GM10248 (cell line): ENCODE data around the gene TAS1R1.

Source experiments
- CTCF ChIA-PET: fragments of 300-600 bp; sonication (Branson Sonifier 250); formaldehyde crosslinking; extraction: SDS; loops from one replicate; lab custom pipeline; 2021; ENCODE audit warnings: antibody characterized with exemption; lab: Yijun Ruan, JAX
- POLR2A ChIA-PET: fragments of 350-650 bp; sonication (Branson Sonifier 250); formaldehyde crosslinking; extraction: SDS; loops from one replicate; lab custom pipeline; 2020; ENCODE audit warnings: antibody characterized with exemption; lab: Yijun Ruan, JAX
- DNase-seq: peaks from one replicate; pipeline ENCODE4 v3.0.0; 2012; ENCODE audit errors: extremely low spot score
- TF ChIP-seq, protein P1 (sequence below): IDR thresholded peaks from 2 replicates; pipeline ENCODE4 v1.5.1; 2012; ENCODE audit warnings: mild to moderate bottlenecking, low read depth; ENCODE audit errors: extremely low read depth, missing control alignments, control extremely low read depth

The TAS1R1 gene

DNA sequence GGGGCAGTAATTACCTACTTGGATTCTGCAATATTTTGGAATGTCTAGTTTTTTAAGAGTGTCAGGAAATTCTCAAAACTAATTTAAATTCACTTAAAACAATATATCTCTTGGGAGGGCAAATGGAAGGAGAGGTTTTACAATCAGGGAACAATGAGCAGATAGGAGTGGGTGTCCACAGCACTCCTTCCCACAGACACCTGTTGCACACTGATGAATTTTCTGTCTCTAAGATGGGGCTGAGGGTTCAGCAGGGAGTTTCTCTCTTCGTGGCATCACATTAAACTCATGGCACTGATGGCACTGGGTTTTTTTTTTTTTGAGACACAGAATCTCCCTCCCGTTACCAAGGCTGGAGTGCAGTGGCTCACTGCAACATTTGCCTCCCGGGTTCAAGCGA is 63.9 kb downstream of the TAS1R1 start:
- ChIA-PET CTCF (interaction anchor here (1.0 kb wide), 1 partner anchor 15 kb away, joined by 3 read pairs; no protein-coding TSS in a partner anchor), POLR2A (no interaction called here)
- TF ChIP-seq, protein P1, sequence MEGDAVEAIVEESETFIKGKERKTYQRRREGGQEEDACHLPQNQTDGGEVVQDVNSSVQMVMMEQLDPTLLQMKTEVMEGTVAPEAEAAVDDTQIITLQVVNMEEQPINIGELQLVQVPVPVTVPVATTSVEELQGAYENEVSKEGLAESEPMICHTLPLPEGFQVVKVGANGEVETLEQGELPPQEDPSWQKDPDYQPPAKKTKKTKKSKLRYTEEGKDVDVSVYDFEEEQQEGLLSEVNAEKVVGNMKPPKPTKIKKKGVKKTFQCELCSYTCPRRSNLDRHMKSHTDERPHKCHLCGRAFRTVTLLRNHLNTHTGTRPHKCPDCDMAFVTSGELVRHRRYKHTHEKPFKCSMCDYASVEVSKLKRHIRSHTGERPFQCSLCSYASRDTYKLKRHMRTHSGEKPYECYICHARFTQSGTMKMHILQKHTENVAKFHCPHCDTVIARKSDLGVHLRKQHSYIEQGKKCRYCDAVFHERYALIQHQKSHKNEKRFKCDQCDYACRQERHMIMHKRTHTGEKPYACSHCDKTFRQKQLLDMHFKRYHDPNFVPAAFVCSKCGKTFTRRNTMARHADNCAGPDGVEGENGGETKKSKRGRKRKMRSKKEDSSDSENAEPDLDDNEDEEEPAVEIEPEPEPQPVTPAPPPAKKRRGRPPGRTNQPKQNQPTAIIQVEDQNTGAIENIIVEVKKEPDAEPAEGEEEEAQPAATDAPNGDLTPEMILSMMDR: no peak
- DNase-seq: no peak

DNA sequence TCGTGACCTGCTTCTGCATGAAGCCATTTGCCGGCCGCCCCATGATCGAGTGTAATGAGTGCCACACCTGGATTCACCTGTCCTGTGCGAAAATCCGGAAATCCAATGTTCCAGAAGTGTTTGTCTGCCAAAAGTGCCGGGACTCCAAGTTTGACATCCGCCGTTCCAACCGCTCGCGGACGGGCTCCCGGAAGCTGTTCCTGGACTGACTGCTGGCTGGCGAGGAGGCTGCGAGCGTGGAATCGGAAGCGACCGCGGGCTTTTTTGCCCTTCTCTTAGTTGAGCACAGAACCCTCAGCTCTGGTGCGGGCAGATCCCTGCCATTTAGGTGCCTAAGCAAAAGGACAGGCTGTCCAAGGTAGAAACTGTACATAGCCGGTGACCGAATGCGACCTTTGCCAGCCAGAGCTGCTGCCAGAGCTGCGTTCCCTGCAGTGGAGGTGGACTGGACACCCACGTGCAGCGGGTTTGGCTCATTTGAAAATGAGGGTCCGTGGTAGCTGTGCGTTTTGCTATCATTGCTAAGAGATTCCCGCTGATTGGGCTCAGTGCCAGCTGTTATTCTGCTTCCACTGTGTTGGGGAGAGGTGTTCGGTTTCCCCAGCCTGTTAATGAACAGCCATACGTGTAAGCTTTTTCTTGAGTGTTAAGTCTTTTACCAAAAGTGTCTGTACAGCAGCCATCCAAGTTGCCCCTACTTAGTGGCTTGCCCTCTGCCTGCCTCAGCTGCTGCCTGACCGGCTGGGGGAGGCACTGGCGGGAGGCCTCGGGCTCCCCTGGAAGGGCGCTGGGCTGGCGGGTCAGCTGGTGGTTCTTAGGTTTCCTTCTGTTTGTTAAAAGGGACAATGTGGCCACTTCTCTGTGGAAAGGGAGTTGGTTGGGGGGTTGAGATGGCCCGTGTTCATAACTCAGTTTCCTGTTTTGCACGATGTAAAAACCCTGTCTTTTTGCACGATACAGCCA is 66.6 kb downstream of the TAS1R1 start:
- ChIA-PET POLR2A (no interaction called here), CTCF (interaction anchor here (1.8 kb wide), 1 partner anchor 14 kb away, joined by 3 read pairs; no protein-coding TSS in a partner anchor)
- no peak for DNase-seq
- TF ChIP-seq, protein P1: no peak

DNA sequence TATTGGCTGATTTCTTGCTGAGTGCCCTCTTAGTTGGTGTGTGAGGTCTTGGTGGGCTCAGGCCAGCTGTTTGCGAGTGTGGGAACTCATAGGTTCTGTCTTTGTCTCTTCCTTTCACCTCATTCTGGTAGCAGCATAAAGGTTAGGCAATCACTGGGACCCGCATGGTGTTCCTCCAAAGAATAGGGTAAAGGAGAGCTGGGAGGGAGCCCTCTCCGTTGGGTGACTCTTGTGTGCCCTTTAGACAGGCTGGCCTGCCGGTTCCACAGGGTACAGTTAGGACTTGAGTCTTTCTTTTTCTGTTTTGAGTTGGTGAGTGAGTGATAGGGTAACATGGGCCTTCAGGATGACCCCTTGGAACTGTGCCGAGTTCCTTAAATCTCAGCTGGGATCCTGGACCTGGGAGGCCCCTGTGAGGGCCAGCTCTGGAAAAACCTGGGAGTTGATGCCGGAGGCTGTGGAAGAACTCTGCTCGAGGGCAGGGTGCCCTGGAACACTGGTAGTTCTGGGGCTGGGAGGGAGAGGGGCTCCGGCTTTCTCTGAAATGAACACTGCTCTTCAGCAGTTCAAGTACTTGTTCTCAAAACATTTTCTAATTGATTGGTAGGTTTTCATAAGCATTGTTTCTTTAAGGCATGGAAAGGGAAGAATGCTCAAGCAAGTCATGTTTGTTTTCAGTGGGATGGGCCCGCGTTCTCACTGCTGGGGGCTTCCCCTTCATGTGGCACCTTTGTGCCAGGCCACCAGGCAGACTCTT is 67.5 kb downstream of the TAS1R1 start:
- DNase-seq: no peak
- CTCF ChIA-PET: interaction anchor here (0.6 to 2.7 kb wide), 5 partner anchors 10 to 68 kb away, joined by 3 to 10 read pairs (median 4); partner anchors contain the start of genes KLHL21 and TAS1R1
- POLR2A ChIA-PET: no interaction called here
- TF ChIP-seq, protein P1: no peak

DNA sequence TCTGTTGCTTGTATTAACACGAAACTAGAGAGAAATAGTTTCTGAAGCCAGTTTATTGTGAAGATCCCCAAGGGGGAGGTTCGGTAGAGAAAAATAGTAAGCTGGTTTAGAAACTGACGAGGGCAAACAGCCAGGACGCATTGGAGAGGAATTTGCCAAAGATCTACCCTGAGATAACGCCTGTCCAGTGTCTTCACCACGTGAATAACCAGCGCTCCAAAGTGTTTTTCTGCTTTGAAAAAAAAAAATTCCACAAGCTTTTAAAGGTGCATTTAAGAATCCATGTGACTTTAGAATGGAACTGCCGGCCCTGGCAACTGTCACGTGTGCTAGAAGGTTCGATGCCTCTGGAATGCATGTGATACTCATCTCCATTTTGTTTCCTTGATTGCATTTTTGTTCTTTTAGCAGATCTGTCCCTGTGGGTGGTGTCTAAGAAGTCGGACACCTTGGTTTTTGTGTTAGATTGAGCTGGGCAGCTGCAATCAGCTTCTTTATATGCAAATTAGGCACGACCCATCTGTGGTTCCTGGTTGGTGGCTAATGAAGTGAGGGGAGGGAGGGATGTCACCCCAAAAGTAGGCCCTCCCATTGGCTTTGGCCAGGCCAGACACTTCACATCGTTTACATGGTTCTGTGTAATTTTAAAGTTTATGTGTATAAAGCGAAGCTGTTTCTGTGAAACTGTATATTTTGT is 68.3 kb downstream of the TAS1R1 start:
- TF ChIP-seq, protein P1: no peak
- DNase-seq: no peak
- CTCF ChIA-PET: interaction anchor here (0.6 to 2.7 kb wide), 8 partner anchors 8 to 128 kb away, joined by 3 to 10 read pairs (median 4); partner anchors contain the start of genes KLHL21, NOL9 and TAS1R1
- POLR2A ChIA-PET: no interaction called here

DNA sequence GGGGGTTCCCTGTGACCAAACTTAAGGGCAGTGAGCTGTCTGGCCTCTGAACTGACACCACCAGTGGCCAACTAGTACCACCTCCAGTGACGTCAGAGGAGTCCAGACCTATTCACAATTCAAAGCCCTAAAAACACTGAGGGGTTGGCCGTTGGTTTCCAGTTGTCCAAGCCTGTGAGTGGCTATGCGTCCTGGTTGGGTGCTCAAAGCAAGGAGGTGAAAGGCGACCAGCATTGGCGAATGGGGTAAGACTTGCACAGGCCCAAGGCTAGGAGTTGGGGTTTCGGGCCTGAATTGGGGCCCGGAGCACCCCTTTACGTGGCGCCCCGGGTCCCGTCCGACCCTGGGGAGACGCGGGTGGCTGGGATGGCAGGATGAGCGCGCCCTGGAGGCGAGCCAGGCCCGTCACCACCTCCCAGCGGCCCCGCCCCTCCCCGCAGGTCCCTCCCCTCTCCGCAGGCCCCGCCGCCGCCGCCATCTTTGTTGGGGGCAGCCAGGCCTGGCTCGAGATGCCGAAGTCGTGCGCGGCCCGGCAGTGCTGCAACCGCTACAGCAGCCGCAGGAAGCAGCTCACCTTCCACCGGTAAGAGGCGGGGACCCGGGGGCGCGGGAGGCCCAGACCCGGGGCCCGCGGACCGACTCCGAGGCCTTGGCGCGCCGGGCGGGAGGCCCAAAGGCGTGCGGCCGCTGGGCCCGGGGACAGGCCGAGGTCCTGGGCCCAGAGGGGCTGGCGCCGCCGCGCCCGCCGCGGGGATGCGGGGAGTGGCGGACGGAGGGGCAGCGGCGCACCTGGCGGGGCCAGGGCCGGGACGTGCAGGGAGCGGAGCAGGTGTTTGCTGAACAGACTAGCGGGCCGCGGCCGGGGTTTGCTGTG is 69.8 kb downstream of the TAS1R1 start, which contains the start of gene THAP3:
THAP3 (plus strand) TSS at position 159 of the 874 bp plus-strand sequence; CDS start at position 510, 351 bp downstream.
- peak; percentile 94 for DNase-seq
- ChIA-PET POLR2A (no interaction called here), CTCF (interaction anchor here (1.0 to 2.7 kb wide), 5 partner anchors 9 to 129 kb away, joined by 3 to 10 read pairs (median 4); no protein-coding TSS in a partner anchor)
- TF ChIP-seq, protein P1: peak; percentile 29
